Measurements from ENCODE around the gene SLC4A4.

The SLC4A4 gene

DNA sequence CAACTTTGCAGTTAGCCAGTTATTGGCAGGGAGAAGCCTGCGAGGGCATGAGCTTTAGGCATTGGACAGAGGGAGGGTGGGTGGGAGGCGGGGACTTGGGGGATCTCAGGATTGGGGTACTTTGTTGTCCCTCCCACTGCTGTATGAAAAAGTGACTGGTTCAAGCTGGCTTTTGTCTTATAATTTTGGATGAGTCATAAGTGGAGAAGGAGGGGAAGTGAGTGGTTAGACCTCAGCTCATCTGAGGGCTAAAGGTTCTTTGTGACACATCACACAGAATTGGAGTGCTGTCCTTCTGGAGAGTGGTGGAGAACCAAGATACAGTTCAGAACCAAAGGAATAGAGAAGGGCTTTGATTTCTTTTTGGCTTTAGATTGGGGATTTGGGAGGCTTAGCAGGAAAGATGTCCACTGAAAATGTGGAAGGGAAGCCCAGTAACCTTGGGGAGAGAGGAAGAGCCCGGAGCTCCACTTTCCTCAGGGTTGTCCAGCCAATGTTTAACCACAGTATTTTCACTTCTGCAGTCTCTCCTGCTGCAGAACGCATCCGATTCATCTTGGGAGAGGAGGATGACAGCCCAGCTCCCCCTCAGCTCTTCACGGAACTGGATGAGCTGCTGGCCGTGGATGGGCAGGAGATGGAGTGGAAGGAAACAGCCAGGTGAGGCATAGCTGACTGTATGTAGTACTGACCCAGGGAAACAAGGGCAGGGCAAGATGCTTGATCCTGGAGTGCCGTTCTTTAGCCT lies at the start of gene SLC4A4:
SLC4A4 (plus strand) TSS at position 175 of the 748 bp plus-strand sequence.
- DNase-seq (ENCODE audit: low read depth in 1 of 2, low spot score in 1 of 2), result no peak

DNA sequence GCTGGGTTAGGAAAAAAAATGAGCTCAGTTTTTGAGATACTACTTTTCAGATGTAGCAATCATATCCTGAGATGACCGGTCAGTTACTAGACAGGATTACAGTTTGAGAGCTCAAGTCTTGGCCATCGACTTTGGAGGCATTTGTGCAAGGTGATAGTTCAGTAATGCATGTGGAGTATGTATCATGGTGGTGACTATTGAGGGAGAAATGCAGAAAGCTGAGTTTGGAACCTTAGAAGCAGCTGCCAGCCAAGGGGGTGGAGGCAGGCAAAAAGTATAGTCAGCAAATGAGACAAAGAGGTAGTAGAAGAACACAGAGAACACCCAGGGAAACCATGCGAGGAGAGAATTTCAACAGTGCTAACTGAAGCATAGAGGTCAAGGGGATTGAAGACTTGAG lies 48.7 kb upstream of the SLC4A4 start:
- no peak for DNase-seq (ENCODE audit: low read depth in 1 of 2, low spot score in 1 of 2)

DNA sequence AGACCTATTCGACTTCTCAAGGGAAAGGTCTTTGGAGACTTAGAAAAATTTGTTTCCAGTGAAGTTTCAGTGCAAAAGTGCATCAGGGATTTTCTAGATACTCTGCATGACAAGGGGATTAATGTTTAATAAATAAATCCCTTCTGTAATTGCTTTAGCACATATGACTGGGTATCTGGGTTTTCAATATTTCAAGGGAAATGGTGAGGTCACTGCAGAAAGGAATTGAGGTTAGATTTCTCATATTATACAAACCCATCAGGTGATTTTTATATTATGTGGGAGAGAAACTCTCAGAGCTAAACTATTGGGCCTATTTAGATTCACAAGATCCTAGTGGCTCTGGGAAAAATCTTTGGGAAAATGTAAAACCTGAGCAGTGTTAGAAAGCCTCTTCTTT lies 48.3 kb upstream of the SLC4A4 start:
- DNase-seq (ENCODE audit: low read depth in 1 of 2, low spot score in 1 of 2), result no peak

DNA sequence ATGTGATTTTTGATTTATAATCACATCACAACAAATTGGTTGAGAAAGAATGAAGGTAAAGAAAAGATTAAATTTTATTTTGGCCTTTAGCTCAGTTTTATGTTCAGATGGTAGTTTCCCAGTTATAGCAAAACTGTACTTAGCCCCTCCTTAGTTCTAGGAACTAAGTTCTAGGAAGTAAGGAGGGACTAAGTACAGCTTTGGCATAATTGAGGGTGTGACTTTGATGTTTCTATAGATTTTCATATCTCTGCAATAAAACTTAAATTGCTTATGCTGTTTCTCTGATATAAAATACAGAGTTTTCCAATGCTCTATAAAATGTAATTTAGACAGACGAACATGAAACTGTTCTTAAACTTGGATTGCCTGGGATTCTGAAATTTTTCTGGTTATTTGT lies 46.6 kb upstream of the SLC4A4 start:
- DNase-seq (ENCODE audit: low read depth in 1 of 2, low spot score in 1 of 2), result no peak

DNA sequence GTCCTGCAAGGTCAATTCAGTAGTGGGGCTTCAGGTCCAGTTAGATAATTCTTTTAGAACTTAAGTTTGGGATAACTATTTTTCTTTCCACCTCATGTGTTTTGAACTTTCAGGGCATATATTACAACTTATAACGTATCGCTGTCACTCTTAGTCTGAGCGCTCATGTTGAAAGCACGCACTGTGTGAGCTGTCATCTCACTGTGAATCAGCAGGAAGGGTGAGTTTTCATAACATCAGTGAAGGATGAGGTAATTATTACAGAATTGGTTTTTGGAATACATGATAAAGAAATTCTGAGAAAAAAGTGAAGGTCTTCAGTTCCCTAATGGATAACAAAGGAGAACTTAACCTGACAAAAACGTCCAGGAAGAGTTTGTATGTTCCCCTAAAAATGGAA lies 45.1 kb upstream of the SLC4A4 start:
- DNase-seq (ENCODE audit: low read depth in 1 of 2, low spot score in 1 of 2), result no peak

DNA sequence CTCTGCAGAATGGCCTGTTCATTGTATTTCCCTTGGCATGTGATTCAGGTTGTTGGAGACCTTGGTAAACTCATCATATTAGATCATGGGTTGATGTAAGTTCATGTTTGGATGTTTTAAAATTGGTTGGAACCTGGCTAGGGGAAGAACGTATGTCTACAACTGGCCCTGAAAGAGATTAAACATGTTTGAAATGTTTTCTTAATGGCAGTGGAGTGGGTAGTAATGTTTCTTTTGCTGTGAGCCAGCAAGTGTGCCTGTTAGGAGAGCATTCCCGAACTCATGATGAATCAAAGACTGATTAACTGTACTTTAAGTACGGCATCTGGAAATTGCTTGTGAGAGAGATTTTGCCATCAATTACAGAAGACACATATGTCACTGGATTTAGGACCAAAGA lies 44.5 kb upstream of the SLC4A4 start:
- DNase-seq (ENCODE audit: low read depth in 1 of 2, low spot score in 1 of 2), result no peak

DNA sequence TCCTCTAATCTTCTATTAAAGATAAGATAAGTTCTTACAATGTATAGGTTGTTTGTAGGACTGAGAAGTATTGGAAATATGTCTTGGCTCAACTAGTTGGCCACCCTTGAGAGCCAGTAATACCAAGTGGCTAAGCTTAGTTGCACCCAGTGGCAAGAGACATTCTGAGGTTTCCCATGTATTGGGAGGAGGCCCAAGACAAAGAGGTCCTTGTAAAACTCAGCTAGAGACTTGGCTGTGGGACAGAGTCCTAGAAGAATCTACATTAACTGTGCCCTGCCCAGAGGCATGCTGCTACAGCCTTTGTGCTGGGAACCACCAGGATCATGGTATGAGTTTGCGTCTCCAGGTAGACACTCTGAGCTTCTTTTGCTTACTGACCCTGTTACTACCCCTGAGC lies 41.9 kb upstream of the SLC4A4 start:
- no peak for DNase-seq (ENCODE audit: low read depth in 1 of 2, low spot score in 1 of 2)

DNA sequence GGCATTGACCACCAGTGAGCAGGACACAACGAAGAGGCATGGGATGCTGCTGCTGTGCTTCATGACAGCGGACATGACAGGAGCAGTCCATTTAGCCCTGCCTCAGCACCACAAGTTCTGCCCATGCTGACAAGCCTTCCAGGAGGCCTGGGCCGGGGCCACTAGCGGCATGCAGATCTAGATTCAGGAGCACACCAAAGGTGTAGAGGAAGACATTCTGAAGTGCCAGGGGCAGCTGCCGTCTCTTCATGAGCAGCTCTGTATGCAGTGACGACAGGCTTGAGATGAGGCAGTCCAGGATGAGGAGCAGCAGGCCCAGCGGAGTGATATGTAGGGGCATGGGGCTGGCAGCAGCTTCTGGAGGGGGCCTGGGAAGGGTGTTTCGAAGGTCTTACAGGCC lies 38.5 kb upstream of the SLC4A4 start:
- no peak for DNase-seq (ENCODE audit: low read depth in 1 of 2, low spot score in 1 of 2)

DNA sequence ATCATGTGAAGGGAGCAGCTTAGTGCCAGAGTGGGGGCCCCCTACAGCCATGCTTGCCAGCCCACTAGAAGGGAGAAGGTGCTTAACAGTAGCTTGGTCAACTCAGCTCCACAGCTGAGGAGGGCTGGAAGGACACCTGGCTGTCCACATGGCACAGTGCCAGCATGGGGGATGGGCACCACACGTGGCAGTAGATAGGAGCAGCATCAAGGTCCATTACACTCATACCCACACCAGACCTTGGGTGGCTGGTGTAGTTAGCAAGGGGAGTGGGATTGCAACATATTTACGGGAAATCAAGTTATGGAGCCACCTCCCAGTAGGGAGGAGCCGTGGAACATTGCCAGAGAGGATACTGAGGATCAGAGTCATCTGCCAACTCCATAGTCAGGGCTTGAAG lies 37.9 kb upstream of the SLC4A4 start:
- no peak for DNase-seq (ENCODE audit: low read depth in 1 of 2, low spot score in 1 of 2)

DNA sequence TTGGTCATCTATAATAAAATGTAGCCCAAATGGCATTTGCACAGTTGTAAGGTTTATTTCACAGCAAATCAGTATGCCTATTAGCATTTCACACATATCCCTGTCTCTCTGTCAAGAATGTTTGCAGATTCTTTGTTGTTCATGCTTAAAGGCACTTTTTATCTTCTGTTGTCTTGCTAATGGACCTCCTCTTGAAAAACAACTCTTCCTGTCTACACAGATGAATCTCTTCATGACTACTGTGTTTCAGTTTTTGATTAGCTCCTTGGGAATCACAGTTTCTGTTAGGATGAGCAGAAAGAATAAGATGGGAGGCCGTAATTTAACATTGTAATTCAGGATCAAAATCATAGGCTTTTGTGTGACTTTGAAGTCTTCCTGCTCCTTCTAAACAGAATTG lies 35.5 kb upstream of the SLC4A4 start:
- no peak for DNase-seq (ENCODE audit: low read depth in 1 of 2, low spot score in 1 of 2)

DNA sequence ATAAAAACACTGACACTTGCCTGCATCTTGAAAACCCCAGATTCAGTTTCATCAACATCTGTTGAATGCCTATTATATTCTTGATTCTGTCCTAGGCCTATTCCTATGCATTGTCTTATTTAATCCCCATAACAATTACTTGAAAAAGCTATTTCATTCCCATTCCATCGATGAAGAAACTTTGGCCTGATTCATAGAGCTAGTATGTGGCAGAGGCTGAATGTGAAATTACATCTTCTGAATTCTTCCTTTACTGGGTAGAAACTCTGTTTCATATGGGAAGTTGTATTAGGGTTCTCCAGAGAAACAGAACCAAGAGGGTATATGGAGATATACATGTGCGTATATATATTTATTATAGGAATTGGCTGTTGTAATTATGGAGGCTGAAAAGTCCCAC lies 35.0 kb upstream of the SLC4A4 start:
- no peak for DNase-seq (ENCODE audit: low read depth in 1 of 2, low spot score in 1 of 2)

DNA sequence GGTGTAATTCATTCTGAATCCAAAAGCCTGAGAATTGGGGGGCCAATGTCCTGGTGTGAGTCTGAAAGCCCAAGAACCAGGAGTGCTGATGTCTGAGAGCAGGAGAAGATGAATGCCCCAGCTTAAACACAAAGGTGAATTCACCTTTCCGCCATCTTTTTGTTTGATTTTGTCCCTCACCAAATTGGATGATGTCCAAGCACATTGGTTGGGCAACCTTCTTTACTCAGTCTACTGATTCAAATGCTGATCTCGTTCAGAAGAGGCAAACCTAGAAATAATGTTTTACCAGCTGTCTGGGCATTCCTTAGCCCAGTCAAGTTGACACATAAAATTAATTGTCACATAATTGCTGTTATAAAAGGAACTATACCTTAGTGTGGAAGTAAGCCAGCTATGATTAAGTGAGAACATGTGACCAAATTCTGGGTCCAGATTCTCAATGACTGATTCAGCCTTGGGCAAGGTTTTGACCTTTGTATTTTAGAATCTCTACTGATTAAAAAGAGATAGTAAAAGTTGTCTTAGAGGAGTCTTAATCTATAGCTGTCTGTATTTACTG lies 34.5 kb upstream of the SLC4A4 start:
- no peak for DNase-seq (ENCODE audit: low read depth in 1 of 2, low spot score in 1 of 2)

DNA sequence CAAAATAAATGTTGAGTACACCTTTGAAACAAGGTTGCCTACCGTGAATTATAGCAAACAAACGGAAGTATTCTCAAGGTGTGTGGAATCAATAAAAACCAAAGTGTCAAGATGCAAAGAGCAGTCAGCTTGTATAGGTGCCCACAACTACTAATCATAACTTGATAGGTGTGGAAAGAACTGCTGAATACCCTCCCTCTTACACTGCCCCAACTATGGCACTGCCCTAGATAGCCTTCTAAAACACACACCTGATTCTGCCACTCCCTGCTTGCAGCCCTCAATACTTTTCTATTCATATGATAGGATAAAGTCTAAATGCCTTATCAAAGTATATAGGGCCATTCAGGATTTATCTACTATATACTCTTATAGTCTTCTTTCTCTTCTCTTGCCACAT lies 31.1 kb upstream of the SLC4A4 start:
- DNase-seq (ENCODE audit: low read depth in 1 of 2, low spot score in 1 of 2), result no peak

DNA sequence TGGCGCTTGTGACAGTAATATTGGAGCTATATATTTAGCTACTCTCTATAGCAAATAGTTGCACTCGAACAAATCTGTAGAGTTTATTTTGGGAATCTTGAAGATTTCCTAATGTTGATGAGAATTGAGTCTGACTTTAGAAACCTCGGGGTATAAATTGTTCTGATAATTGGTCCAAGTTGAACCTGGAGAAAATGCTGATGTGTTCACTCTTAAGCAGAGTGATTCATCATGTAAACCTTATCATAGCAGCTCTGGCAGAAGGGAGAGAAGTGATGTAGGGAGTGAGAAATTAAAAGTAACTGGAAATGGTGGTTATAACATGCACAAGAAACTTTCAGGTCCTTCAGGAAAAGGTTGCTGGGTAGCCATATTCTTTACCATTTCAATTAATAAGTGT lies 16.4 kb upstream of the SLC4A4 start:
- DNase-seq (ENCODE audit: low read depth in 1 of 2, low spot score in 1 of 2), result no peak

DNA sequence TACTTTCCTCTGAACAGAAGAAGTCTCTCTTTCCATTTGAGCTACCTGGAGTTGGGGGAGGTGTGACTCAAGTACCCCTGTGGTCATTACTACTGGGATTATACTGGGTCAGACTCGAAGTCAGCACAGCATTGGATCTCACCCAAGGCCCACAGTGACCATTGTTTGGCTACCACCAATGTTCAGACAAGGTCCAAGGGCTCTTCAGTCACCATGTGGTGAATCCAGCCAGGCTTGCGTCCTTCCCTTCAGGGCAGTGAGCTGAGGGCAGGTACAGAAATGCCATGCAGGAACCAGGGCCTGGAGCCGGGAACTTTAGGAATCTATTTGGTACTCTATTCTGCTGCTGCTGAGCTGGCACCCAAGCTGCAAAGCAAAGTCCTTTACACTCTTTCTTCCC lies 5.5 kb upstream of the SLC4A4 start:
- no peak for DNase-seq (ENCODE audit: low read depth in 1 of 2, low spot score in 1 of 2)

DNA sequence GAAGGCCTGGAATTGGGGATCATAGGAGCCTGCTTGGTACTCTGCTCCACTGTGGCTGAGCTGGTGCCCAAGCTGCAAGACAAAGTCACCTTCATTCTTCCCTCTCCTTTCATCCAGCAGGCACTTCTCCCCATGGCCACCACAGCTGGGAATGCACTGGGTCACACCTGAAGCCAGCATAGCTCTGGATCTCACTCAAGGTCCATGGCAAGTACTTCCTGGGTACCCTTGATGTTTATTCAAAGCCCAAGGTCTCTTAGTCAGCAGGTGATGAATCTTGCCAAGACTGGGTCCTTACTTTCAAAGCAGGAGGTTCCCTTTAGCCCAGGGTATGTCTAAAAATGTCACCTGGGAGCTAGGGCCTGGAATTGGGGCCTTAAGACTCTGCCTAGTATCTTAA lies 4.9 kb upstream of the SLC4A4 start:
- DNase-seq (ENCODE audit: low read depth in 1 of 2, low spot score in 1 of 2), result no peak

DNA sequence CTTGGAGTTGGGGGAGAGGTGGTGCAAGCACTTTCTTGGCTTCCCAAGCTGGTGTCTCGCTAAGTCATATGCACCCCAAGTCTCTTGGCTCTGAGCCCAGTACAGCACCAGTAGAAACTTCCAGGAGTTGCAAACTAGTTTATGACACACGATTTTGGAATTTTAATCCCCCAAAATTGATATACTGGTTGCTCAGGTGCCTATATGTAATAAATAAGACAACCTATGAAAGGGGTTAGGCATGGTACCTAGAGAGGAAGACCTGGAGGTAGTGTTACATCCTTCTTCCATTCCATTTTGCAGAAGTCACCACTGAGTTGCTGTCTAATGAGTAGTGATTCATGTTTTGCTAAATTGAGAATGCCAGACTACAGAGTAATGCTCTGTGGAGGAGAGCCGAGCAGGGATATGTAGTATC lies 4.3 kb upstream of the SLC4A4 start:
- no peak for DNase-seq (ENCODE audit: low read depth in 1 of 2, low spot score in 1 of 2)

DNA sequence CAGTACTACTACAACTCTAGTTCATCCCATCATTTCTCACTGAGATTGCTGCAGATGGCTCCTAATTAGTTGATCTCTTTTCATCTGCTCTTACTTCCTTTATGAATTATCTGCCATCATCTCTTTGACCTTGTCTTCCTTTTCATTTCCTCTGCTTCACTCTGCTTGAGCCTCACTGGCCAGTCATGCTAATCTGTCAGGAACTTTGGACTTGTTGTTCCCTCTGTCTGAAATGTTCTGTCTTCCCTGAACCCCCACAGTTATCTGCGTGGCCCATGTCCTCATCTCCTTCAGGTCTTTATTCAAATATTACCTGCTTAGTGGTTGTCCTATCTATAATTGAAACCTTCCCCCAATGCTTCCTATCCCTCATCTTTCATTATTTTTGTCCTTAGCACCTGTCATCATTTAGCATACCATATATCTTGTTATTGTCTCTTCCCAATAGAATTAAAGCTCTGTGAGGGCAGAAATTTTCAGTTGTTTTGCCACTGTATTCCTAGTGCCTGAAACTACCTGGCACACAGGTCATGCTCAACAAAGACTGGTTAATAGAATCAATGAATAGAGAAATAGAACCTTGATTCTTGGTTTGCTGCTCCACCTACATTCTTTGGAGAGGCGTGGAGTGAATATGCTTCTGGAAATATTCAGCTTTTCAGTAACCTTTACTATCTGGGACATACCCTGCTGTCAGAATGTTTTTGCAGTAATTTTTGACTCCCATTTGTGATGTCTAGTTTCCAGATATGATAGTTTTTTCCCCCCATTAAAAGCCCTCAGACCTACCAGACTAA lies 5.0 kb downstream of the SLC4A4 start:
- no peak for DNase-seq (ENCODE audit: low read depth in 1 of 2, low spot score in 1 of 2)

DNA sequence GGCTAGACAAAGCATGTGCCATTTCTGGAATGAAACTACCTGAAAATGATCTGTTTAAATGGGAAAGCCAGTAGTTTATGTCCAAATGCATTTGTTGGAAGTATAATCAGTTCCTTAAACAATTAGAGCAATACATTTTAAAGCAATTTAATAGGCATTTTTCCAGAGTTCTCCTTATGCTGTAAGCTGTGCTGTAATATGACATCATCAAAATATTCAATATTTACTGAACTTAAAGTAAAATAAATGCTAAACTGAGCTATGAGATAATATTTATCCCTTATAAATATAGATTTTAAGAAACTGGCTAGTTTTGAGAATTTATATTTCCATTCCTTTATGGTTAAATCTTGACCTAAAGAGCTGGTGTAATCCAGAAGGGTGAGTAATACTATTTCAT lies 7.9 kb downstream of the SLC4A4 start:
- DNase-seq (ENCODE audit: low read depth in 1 of 2, low spot score in 1 of 2), result no peak

DNA sequence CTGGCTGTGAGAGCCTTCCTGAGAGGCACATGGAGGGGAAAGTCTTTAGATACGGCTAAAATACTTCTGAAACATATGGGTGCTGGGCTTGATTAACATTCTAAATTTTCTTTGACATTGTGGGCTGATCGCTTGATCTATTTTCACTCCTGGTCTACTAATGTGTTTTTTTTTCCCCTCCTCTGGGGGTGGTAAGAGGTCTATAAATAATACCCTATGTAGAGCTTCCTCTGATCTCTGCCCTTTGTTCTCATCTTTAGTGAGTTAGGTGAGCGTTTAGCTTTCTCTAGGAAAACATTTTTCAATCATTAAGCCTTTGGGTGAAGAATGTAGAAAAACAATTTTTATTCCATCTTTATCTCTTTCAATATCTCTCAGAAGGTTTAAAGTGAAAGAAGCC lies 9.8 kb downstream of the SLC4A4 start:
- DNase-seq (ENCODE audit: low read depth in 1 of 2, low spot score in 1 of 2), result no peak

DNA sequence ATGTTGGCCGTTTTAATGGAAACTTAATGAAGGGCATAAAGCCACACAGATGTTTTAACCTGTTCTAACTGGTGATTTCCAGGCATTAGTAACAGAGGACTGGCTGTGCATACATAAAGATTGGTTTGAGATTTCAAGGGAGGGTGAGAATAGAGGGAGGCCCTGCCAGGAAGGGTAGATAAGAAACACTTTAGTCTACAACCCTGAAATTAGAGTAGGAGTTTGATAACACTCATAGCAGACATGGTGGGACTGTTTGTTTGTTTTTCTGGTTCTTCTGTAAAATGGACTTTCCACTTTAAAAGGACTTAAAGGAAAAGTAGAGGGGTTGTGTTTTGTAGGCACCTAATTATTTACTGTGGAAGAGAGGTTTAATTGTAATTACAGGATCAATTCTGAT lies 16.2 kb downstream of the SLC4A4 start:
- DNase-seq (ENCODE audit: low read depth in 1 of 2, low spot score in 1 of 2), result no peak

DNA sequence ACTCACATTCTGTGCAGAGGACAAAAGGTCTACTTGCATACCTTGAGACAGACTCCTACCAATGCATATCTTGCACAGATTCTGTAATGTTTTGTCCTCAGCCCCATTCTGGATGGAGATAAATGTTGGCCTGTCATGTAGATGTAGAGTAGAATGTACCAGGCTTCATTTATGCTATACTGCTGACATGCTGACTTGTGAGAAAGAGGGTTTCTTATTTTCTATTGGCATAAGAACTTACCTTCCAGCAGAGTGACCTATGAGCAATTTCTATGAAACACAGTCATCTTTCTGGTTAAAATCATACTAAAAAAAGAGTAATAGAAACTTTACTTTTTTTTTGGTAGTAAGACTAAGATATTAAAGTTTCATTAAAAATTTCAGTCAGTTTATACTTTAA lies 17.2 kb downstream of the SLC4A4 start:
- DNase-seq (ENCODE audit: low read depth in 1 of 2, low spot score in 1 of 2), result no peak

Data from activated CD4-positive, alpha-beta T cell treated with anti-CD3 and anti-CD28 coated beads, Interleukin-2, amount 50 U/mL, for 24 hours (primary cell).